Measurements from ENCODE around the gene KLK5.

Gene KLK5

DNA sequence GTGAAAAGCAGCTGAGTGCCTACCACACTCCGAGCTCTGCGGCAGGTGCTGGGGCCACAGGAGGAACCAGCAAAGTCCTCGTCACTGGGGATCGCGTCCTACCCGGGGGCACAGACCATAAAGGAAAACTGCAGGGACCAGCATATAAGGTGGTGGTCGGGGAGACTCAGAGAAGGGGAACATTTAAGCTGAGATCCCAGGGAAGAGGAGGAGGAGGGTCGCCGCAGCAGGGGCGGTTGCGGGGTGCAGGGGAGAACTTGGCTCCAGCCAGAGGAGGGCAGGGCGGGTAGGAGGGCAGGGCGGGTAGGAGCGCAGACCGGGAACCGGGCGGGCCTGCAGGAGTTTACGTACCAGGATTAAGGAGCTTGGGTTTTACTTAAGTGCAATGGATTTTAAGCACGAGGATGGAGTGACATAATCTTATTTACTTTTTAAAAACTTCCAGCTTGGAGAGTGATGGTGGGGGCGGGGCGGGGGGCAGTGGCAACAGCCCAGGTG is 40.7 kb downstream of the KLK5 start:
- H3K4me3 ChIP-seq (replicated peaks; ENCODE audit: low read depth, low read length): no peak overlapping the region
- TF ChIP-seq, protein P1, sequence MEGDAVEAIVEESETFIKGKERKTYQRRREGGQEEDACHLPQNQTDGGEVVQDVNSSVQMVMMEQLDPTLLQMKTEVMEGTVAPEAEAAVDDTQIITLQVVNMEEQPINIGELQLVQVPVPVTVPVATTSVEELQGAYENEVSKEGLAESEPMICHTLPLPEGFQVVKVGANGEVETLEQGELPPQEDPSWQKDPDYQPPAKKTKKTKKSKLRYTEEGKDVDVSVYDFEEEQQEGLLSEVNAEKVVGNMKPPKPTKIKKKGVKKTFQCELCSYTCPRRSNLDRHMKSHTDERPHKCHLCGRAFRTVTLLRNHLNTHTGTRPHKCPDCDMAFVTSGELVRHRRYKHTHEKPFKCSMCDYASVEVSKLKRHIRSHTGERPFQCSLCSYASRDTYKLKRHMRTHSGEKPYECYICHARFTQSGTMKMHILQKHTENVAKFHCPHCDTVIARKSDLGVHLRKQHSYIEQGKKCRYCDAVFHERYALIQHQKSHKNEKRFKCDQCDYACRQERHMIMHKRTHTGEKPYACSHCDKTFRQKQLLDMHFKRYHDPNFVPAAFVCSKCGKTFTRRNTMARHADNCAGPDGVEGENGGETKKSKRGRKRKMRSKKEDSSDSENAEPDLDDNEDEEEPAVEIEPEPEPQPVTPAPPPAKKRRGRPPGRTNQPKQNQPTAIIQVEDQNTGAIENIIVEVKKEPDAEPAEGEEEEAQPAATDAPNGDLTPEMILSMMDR (IDR thresholded peaks at IDR 0.05; ENCODE audit: low read length, missing control alignments): no peak
- no peak for DNase-seq (ENCODE audit: low read depth)

DNA sequence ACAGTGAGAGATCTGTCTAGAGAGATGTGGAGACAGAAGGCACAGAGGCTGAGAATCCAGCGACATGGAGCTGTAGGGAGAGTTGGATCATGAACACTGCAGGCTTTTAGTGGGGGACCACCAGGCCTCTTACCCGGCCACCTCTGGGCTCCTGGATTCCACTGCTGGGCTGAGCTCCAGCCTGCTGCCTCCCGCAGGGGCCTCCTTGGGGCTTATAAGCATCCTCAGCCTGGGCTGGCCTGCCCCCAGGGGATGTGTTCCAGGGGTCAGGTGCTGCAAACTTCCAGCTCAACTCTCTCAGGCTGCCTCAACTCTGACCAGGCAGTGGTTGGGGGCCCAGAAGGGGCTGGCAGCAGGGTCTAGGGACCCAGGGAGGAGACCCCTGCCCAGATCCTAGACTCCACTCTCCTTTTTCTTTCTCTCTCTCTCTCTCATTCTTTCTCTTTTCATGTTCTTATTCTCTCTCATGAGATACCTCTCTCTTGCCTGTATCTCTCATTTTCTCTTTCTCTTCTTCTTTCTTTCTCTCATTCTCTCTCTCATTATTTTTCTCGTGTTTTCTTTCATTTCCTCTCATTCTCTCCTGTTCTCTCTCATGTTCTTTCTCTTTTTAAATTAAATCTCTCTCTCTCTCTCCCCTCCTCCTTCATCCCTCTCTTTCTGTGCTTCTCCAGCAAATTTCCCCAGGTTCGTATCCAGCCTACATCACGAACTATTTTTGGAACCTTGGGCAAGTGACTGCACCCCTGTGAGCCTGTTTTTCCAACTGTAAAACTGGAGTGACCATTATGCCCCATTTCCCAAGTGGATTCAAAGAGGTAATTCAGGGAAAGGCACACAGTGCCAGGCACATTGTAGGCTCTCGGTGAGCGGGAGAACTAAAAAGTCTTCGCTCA is 41.4 kb downstream of the KLK5 start, which contains the start of gene KLK4:
KLK4 (minus strand) TSS at position 190 of the 896 bp plus-strand sequence. CDS start 657 bp downstream, outside the sequence.
- H3K4me3 ChIP-seq (replicated peaks; ENCODE audit: low read depth, low read length): no peak within 1 kb of the TSS
- DNase-seq (ENCODE audit: low read depth): no peak
- TF ChIP-seq, protein P1 (IDR thresholded peaks at IDR 0.05; ENCODE audit: low read length, missing control alignments): no peak

DNA sequence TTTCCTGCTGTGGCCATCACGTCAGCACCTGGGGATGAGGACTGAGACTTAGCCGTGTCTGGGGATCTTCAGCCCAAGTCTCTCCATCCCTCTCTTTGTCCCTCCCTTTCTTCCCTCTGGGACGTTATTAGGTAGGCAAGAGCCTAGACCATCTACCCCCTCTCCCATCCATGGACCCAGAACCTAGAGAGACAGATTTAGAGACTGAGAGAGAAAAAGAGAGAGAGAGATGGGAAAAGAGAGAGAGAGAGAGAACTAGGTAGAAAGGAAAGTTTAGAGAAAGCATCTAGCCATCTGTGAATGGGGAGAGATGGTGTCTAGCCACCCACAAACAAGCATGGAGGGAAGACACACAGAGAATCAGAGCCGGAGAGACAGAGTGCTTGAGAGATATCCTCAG is 42.1 kb downstream of the KLK5 start:
- DNase-seq (ENCODE audit: low read depth): no peak
- TF ChIP-seq, protein P1 (IDR thresholded peaks at IDR 0.05; ENCODE audit: low read length, missing control alignments): no peak
- no peak overlapping the region for H3K4me3 ChIP-seq (replicated peaks; ENCODE audit: low read depth, low read length)

DNA sequence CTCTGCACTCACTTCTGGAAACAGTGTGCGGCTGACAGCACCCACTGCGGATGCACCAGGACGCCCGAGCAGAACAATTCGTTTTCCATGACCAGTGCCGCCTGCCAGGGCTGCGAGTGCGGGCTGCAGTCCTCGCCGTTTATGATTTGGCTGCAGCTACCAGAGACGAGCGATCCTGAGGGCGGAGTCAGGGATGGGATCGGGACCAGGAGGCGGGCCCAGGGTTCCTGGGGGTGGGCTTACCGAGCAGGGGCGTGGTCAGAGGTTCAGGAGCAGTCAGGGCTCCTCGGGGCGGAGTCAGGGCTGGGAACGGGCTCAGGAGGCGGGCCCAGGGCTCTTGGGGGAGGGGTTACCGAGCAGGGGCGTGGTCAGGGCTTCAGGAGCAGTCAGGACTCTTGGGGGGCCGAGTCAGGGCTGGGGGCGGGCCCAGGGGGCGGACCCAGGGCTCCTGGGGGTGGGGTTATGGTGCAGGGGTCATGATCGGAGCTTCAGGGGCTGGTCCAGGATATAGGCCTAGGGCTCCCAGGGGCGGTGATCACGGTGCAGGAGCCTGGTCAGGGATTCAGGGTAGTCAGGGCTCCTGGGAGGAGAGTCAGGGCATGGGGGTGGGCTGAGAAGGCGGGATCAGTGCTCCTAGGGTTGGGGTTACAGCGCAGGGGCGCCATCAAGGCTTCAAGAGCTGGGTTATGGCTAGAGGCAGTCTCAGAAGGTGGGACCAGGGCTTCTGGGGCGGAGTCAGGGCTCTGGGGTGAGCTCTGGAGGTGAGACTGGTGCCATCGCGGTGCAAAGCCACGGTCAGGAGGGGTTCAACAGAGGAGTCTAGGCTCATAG is 43.4 kb downstream of the KLK5 start:
- TF ChIP-seq, protein P1 (IDR thresholded peaks at IDR 0.05; ENCODE audit: low read length, missing control alignments): no peak
- H3K4me3 ChIP-seq (replicated peaks; ENCODE audit: low read depth, low read length): no peak overlapping the region
- DNase-seq (ENCODE audit: low read depth): peak; percentile 13

DNA sequence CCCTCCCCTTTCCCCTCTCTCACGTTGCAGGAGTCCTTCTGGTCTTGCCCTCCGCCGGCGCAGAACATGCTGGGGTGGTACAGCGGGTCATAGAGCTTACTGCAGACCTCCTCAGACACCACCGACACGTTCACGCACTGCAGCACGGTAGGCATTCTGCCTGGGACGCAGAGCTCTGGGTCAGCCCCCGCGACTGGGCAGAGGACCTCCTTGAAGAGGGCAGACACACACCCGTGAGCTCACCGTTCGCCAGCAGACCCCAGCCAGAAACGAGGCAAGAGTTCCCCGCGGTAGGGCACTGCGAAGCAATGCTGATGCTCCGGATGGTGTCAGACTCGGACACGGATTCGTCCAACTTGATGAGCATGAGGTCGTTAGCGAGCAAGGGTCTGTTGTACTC is 44.5 kb downstream of the KLK5 start:
- no peak overlapping the region for H3K4me3 ChIP-seq (replicated peaks; ENCODE audit: low read depth, low read length)
- DNase-seq (ENCODE audit: low read depth): no peak
- TF ChIP-seq, protein P1 (IDR thresholded peaks at IDR 0.05; ENCODE audit: low read length, missing control alignments): no peak

DNA sequence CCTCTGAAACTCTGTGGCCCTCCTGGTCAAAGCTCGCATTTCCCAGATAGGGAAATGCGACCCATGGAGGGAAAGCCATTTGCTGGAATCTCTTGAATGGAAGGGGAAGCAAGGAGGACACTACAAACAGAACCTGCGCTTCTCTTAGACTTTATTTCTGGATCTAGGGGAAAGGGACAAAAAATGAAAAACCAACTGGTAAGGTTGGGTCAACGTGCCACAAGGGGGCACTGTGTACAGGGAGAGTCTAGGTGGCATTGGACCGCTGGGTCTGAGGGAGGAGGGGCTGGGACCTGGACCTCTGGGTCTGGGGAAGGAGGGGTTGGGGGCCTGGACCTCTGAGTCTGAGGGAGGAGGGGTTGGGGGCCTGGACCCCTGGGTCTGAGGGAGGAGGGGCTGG is 46.6 kb downstream of the KLK5 start:
- peak; percentile 21 for DNase-seq (ENCODE audit: low read depth)
- TF ChIP-seq, protein P1 (IDR thresholded peaks at IDR 0.05; ENCODE audit: low read length, missing control alignments): peak; percentile 61
- H3K4me3 ChIP-seq (replicated peaks; ENCODE audit: low read depth, low read length): no peak overlapping the region
